GM21390 (cell line): ENCODE measurements around the gene GRIN2A.

Source experiments
- ATAC-seq: cut with Tn5 transposase; IDR thresholded peaks from one replicate; pipeline ENCODE4 v1.9.1; 2021; ENCODE audit not compliant: unreplicated experiment

Gene GRIN2A

GRCh38 chr16:10182222-10183053 is at the start of gene GRIN2A:
TSS of gene GRIN2A (minus strand) at chr16:10182428. CDS start at chr16:10180411, 2,017 bp downstream.
- no peak for ATAC-seq

DNA sequence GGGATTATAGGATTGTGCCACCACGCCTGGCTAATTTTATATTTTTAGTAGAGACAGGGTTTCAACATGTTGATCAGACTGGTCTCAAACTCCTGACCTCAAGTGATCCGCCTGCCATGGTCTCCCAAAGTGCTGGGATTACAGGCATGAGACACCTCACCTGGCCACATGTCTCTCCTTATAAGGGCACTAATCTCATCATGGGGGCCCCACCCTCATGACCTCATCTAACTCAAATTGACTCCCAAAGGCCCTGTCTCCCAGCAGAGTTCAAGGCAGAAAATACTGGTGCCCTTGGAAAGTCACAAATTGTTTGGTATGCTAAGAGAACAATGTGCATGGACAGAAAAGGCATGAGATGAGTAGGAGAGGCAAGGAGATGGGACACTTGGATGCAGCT is 49.3 kb upstream of the GRIN2A start:
- no peak for ATAC-seq

- ATAC-seq: no peak
Measured at GRCh38 chr16:10228779-10229178, 46.6 kb upstream of the GRIN2A start.

- no peak for ATAC-seq
Measured at GRCh38 chr16:10226987-10227306, 44.7 kb upstream of the GRIN2A start.

DNA sequence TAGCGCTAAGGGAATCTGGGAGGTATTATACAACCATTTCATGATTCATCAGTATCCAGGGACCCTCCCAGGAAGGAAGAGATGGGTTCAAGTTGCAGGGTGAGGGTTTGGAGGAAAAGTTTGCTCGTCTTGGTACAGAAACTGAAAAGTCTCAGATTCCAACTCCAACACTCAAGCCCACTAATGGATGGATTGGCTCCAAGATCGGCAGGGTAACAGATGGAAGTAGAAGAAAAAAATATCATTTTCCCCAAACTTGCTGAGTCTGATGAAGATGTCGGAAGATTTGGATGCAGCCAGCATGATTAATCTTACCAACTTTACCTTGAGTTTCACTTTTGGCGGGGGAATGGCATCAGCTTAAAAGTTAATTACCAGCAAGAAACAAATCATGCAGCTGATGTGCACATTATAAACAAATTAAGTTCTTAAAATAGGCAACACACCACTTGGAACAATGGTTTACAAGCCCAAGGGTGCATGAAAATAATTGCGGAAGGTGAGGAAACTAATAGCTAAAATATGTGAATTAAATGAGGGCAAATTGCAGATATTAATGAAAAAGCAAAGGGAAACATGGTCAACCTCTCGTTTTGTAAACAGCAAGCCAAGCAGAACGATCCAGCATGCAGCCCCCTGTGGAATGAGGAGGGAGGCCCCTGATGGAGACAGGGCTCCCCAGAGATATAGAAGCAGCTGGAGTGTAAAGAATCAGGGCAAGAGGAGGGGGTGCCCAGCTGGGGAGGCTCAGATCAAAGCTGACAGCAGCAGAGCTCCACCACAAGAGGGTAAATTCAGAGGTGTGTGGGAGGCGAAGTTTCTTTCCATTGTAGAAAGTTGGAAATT is 44.1 kb upstream of the GRIN2A start:
- no peak for ATAC-seq

DNA sequence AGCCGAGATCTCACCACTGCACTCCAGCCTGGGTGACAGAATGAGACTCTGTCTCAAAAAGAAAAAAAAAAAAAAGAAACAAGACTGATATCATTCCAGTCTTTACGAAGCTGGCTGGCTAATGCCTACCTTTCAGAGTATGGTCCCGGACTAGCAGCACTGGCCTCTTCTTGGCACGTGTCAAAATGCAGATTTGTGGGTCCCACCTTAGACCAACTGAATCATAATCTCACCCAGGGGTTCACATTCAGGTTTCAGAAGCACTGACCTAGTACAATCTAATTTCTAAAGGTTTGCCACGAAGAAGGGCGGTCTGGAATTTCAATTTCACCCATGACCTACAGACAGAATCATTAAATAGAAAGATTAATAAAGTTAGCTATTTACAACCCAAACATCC is 43.4 kb upstream of the GRIN2A start:
- ATAC-seq: no peak

- no peak for ATAC-seq
Measured at GRCh38 chr16:10224850-10225249, 42.6 kb upstream of the GRIN2A start.

DNA sequence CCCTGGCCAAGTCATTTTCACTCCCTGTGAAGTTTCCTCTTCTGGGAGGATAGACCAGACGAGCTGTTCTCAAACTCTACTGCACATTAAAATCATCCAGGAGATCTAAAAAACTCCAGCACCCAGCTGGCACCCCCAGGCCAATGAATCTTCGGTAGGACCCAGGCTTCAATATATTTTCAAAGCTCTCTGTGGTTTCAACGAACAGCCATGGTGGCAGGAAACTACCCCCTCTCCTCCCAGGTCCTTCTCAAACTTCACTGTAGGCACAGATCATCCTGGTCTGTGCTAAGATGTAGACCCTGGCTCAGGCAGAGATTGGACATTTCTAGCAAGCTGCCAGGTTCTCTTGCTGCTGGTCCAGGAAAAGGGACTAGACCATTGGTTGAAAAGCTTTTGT is 38.7 kb upstream of the GRIN2A start:
- no peak for ATAC-seq

DNA sequence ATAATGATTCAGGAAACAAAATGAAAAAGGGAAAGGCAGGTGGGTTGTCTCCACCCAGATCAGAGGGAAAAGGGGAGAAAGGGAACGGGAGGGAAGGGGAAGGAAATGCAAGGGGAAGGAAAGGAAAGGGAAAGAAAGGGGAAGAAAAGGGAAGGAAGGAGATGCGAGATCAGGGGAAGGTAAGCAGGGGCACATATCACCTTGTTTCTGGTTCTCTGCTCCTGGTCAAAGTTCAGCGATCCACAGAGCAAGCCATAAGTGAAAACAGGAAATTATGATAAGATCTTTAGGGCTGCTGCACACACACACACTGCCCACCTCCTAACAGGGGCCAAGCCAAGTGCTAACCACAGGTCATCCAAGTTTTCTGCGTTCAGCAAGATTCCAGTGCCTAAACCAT is 37.5 kb upstream of the GRIN2A start:
- ATAC-seq: no peak

DNA sequence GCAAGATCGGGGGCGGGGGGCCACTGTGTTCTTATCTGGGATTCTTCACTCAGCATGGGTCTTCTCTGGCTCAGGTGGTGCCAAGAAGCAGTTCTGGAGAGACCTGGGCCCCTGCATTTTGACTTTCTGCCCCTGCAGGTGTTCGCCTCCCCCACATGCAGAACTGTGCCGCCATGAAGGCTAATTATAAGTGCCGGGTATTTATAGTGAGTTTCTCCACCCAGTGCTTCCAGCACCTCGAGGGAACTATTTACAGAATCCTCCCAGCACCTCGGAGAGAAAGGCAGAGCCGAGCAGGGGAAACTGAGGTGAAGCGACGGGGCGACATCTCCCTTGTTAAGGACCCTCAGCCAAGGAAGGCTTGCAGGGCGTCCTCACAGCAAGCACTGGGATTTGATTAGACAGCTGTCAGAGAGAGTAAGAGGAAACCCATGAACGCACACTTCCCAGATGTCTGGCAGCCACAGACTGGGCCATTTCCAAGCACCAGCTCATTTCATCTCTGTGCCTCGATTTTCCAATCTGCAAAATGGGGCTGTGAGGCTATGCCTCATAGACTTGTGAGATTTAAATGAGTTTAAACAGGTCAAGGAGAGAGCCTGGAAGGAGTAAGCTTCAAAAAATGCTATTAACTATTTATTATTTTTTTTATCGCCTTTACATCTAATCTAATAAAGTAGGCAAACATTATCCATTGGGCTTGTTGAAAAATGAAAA is 36.4 kb upstream of the GRIN2A start:
- ATAC-seq: no peak

GRCh38 chr16:10213748-10214147 is 31.5 kb upstream of the GRIN2A start:
- ATAC-seq: no peak

DNA sequence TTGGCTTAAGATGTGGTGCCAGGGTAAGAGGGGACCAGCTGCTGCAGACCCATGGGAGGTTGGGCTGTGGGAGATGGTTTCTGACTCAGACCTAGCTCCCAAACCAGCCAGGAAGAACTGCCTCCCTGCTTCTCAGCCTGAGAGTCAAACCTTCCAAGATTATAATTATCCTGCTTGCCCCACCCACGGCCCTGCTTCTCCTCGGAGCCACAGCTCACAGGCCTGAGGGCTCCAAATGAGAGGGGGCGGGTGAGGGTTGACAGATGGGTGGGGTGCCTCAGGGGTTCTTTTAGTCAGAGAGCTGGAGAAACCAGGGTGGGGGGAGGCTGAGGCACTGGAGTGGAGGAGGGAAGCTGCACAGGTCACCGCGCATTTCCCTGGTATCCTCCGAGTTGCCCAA is 28.7 kb upstream of the GRIN2A start:
- no peak for ATAC-seq

GRCh38 chr16:10206865-10207264 is 24.6 kb upstream of the GRIN2A start:
- no peak for ATAC-seq

GRCh38 chr16:10206215-10206614 is 24.0 kb upstream of the GRIN2A start:
- peak; percentile 91 for ATAC-seq

DNA sequence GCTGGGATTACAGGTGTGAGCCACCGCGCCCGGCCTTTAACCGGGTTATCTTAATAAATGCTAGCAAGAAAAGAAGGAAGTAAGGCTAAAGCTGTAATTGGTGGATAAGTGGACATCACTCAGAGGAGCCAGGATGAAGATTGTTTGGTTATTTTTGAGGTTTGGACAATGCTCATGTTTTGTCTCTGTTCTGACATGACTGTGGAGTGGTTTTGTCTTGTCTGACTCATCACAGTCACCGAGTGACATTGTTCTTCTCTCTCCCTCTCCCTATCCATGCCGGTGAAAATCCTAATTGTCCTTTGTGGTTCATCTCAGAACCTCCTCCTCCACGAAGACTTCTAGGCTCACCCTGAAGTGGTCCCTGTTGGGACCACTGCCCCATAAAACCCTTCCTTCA is 23.5 kb upstream of the GRIN2A start:
- ATAC-seq: no peak

DNA sequence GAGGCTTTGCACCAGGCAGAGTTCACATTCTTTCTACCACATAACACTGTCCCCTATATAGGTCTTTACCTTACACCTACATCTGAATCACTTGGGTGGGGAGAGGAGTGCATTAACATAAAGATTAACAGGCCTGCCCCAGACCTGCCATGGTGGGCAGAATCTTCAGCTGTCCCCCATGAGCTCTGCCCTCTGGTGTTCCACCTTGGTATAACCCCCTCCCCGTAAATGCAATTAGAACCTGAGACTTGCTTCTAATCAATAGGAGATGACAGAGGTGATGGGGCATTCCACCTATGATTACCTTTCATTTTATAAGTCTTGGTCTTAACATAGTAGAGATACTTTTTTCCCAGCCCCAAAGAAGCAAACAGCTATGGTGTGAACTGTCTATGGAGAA is 20.4 kb upstream of the GRIN2A start:
- no peak for ATAC-seq

DNA sequence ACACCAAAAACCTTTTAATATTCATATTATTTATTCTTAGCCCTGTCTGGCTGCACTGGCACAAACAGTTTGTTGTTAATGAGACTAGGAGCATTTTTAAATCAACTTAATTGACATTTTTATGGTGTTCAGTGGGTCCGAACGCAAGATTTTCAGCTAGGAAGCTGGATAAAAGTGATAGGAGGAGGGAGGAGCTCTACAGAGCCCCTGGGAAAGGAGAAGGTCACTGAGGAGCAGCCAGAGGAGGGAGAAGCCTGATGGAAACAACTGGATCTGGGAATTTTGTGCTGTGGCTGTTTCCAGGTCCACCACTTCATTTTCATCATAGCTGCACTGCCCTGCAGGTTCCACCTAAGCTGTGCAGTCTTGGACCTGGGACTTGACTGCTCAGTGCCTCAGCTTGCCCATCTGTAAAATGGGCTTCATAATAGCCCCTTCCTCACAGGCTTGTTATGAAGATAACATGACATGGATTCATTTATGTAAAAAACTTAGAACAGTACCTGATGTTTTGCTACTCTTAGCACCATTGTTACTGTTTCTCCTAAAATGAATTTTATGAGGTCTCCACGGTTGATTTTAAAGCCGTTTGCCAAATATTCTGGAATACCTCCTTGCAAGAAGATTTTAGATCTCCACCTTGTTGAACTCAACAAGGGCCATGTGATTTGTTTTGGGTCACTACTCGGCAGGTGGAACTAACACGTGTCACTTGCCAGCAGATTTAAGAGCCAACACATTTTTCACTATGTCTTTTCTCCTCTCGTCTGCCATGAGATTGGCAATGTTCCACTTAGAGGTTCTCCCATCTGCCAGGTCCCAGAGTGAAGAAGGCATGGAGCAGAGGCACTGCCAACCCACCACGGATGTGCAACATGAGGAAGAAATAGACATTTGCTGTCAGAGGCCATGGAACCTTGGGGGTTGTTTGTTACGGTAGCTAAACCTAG is 18.7 kb upstream of the GRIN2A start:
- no peak for ATAC-seq

GRCh38 chr16:10196999-10197398 is 14.8 kb upstream of the GRIN2A start:
- ATAC-seq: no peak

DNA sequence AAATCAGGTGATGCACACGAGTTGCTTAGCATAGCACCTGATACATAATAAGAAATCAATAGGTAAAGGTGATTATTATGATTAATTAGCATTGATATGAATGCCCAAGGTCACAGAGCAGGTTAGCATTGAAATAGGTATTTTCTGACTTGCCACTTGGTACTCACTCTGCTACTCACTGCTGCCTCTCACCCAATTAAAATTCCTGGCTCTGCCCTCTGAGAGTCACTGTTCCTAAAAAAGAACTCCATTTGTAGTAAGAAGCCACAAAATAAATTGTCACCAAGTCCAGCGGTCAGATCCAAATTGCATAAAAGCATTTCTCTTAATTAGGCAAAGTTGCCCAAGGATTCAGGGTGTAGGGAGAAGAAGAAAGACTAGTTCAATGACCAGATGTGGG is 8.9 kb upstream of the GRIN2A start:
- ATAC-seq: no peak

GRCh38 chr16:10189861-10190390 is 7.7 kb upstream of the GRIN2A start:
- no peak for ATAC-seq
